ENCODE measurements around the gene OVAAL.

DNA sequence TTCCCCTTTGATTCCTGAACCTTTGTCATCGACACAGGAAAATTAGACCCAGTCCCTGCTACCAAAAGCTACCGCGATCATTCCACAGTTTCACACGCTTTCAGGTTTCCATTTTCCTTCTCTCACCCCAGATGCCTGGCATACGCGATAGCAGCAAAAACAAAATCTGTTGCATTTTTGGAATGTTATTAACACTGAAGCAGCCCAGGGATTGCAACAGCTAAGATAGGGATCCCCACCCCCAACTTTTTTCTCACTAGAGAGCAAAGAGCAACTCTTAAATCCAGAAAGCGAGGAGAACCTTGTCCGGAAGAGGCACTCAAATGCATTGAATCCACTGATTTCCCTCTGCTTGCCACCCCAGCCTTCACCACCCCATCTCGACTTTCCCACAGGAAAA, 8.9 kb downstream of the OVAAL start:
- no peak for TF ChIP-seq FOXP2 (optimal IDR thresholded peaks at IDR 0.05; ENCODE audit: borderline replicate concordance, extremely low read depth, extremely low read length, insufficient read depth)
- no peak for TF ChIP-seq POLR2AphosphoS5 (IDR thresholded peaks at IDR 0.05; ENCODE audit: low read depth, low read length)
- no peak for TF ChIP-seq REST (IDR thresholded peaks at IDR 0.05; ENCODE audit: insufficient read depth in 1 of 2, low read depth in 2 of 2, low read length in 2 of 2)
